ENCODE results near the gene CCDC102A.

CCDC102A gene

DNA sequence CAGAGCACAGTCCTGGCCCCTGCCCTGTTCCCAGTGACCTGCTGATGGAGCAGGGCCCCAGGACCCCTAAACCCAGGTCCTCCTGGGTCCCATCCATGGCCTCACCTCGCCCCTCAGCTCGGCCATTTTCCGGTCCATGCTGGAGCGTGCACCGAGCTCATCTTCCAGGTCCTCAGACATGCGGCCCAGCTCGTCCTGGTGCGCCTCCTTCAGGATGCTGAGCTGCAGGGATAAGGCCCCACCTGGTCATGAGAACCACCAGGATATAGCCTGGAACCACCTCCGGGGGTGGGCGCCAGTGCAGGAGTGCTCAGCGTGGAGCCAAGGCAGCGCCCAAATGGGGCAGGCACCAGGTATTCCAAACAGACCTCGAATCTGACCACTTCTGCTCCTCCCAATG lies 17.9 kb downstream of the CCDC102A start:
- no peak for DNase-seq (ENCODE audit: low spot score)

- no peak for DNase-seq (ENCODE audit: low spot score)
Observed at GRCh38 chr16:57517397-57518367, 18.7 kb downstream of the CCDC102A start.

DNA sequence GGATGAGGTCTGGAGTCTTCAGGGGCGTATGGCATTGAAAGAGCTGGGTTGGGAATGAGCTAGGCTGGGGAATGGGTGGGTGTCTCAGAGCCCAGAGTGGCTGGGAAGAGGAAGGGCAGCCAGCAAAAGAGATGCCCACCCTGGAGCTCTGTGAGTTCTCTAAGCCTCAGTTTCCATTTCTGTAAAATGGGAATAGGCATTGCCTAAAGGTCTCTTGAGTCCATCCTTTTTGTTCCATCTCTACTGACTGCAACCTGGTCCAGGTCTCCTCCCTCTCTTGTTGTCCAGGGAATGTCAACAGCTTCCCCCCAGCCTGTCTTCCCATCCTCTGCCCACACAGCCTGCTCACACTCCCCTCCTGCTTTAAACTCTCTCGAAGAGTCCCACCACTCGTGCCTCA lies 19.6 kb downstream of the CCDC102A start:
- DNase-seq (ENCODE audit: low spot score): no peak

DNA sequence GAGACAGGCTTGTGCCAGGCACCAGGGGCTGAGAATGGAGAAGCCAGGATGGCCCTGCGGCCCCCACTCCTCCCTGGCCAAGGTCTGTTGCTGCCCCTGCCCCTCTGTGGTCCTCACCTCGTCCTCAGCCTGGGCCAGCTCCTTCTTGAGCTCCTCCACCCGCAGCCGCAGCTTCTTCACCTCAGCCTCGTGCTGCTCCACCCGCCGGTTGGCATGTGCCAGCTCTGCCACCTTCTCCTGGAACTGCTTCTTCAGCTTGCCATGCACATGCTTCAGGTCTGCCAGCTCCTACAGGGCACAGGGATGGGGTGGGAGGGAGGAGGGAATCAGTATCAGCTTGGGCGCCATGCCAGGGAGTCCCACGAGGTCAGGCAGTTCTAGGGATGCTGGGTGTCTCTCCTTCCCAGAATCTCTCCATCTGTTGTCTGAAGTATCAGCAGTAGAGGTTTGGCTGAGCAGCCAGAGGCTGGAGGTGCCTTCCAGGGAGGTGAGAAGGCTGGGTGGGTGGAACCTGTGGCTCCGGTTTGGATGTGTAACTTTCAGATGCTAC lies 20.1 kb downstream of the CCDC102A start:
- DNase-seq (ENCODE audit: low spot score): no peak

GRCh38 chr16:57514791-57515600 lies 21.4 kb downstream of the CCDC102A start:
- DNase-seq (ENCODE audit: low spot score): no peak

DNA sequence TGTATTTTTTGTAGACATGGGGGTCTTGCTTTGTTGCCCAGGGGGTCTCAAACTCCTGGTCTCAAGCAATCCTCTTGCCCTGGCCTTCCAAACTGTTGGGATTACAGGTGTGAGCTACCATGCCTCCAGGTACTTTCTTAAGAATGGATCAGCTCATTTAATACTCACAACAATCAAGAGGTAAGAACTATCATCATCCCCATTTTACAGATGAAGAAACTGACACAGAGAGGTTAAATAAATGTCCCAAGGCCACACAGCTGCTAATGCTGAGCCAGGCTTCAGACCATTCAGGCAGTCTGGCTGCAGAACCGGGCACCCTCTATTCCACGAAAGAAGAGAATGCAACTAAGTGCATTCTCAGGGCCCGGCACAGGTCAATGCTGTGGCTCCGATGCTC lies 22.0 kb downstream of the CCDC102A start:
- no peak for DNase-seq (ENCODE audit: low spot score)

GRCh38 chr16:57513371-57514102 lies 22.8 kb downstream of the CCDC102A start:
- DNase-seq (ENCODE audit: low spot score): no peak

GRCh38 chr16:57512296-57513001 lies 23.9 kb downstream of the CCDC102A start:
- DNase-seq (ENCODE audit: low spot score): no peak

DNA sequence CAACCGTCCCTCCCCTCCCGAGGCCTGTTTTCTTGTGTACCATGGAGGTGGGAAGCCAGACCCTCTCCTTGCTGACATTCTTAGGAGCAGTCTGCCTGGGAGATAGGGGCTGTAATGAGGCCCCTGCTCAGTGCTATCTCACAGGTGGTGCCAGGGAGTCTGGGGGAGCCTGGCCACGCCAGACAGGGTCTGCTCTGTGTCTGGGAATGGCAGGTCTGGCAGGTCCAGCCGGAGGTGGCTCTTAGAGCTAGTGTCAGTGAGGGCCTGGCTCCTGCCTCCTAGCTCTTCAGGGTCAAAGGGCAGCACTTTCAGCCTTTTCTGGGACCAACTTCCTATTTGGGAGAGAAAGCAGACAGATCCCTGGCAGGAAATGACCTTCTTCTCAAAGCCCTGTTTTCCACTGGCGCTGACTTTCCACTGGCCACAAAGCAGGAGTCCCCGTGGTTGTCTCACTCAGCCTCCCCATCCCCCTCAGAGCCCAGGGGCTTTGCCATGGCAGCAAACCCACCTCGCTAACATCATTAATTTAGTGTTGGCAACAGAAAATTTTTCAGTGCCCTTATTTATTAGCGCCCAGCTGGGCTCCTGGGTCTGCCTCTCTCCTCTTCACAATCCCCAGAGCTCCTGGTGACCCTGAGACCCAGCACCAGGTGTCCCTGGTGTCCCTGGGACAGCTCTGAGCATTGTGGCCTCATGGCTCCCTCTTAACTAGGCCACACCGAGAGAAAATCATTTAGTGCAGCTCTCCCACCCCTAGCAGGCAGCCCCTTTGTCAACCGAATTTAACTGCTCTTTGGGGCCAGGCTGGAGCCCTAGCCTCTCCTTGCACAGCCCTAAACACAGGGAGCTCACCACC lies 26.1 kb downstream of the CCDC102A start:
- no peak for DNase-seq (ENCODE audit: low spot score)

- DNase-seq (ENCODE audit: low spot score): no peak
Observed at GRCh38 chr16:57509231-57509923, 27.0 kb downstream of the CCDC102A start.

DNA sequence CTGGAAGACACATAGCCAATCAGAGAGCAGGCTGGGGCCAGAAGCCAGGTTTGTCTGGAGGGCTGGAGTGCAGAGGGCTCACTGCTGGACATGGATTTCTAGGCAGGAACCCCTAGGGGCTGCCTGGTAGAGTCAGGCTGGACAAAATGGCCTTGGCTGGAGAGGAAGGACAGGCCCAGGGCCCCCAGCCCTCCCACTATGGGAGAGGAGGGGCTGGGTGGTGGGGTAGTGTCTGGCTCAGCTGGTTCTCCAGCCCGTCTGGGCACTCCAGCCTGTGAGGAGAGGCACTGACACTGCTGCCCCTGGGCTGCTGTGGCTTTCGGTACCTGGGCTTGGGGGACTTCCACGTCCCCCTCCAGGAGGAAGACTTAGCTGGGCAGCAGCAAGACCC lies 28.3 kb downstream of the CCDC102A start:
- DNase-seq (ENCODE audit: low spot score): no peak

- DNase-seq (ENCODE audit: low spot score): no peak
Observed at GRCh38 chr16:57507136-57508034, 29.0 kb downstream of the CCDC102A start.

DNA sequence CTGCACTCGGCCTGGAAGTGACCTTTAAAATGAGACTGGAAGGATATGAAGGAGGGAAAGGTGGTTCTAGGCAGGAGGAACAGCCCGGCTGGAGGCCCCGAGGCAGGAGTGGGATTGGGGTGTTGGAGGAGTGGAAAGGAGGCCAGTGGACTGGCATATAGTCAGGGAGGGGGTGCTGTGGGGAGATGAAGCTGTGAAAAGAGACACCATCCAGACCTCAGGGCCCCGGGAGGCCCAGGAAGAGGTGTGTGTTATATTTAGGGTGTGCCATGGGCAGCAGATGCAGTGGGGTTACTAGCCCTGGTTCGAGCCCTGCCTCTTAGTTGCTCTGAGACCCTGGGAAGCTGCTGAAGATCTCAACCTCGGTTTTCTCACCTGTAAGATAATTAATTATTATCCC lies 31.2 kb downstream of the CCDC102A start:
- no peak for DNase-seq (ENCODE audit: low spot score)

GRCh38 chr16:57504491-57504890 lies 31.9 kb downstream of the CCDC102A start:
- no peak for DNase-seq (ENCODE audit: low spot score)

DNA sequence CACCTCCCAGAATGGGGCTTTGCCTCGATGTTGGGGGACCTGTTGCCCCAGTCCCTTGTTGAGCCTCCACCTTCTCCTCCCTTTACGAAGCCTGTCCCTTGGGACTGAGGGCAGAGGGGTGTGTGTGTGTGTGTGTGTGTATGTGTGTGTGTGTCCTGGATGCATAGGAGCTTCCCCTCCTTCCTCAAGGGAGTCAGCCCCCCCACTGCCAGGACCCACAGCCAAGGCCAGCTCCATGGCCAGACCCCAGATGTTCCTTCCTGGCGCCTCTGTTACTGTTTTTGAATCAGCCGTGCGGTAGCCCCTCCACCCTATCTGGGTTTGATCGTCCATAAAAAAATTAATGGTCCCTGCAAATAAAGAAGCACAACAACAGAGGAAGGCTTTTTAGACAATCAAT lies 32.4 kb downstream of the CCDC102A start:
- no peak for DNase-seq (ENCODE audit: low spot score)

DNA sequence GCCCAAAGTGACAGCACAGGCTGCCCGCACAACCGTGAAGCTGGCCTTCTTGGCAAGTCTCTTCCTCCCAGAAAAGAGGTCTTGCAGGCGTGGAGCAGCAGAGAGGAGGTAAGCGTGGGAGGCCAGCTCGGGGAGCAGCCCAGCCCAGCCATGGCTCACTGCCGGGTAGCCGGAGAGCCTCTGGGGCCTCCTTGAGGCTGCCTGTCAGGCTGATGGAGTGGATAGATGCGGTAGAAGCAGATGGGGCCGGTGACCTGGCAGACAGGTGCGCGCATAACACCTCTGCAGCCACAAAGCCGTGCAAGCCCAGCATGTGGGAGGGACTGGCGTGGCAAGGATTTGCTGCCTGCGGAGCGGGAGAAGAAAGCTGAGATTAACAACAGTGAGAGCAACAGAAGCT lies 33.0 kb downstream of the CCDC102A start:
- peak; percentile 30 for DNase-seq (ENCODE audit: low spot score)

GRCh38 chr16:57502048-57502775 lies 34.2 kb downstream of the CCDC102A start:
- DNase-seq (ENCODE audit: low spot score): no peak

DNA sequence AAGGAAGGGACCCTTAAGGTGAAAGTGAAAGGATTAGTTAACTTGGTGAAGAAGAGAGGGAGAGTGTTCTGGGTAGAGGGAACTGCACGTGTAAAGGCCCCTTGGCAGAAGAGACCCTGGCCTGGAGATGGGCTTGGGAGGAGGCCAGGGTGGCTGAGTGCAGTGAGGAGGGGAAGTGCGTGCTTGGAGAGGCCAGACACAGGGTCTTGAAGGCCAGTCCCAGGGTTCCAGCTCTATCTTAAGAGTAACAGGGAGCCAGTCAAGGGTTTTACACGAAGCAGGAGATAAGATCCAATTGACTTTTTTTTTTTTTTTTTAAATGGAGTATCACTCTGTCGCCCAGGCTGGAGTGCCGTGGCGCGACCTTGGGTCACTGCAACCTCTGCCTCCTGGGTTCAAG lies 34.9 kb downstream of the CCDC102A start:
- DNase-seq (ENCODE audit: low spot score): no peak
